AG09309 (cell line): ENCODE measurements around the gene CASP2.
A peak's percentile ranks its signal among the peaks of the same experiment; 100 is the strongest.

ENCODE experiments used
- DNase-seq: peaks from one replicate; pipeline ENCODE4 v3.0.0-alpha.2; 2010; ENCODE audit warnings: low read depth
- H3K4me3 ChIP-seq: 2 replicates; pipeline ENCODE4 v1.5.1; 2011; ENCODE audit warnings: mild to moderate bottlenecking, low read depth, low read length, moderate library complexity; ENCODE audit not compliant: control insufficient read depth
- TF ChIP-seq, protein P1 (sequence below): IDR thresholded peaks from 2 replicates; pipeline ENCODE4 v1.5.1; 2011; ENCODE audit warnings: mild to moderate bottlenecking, low read depth, low read length, inconsistent platforms; ENCODE audit not compliant: insufficient read depth, control insufficient read depth; ENCODE audit errors: missing control alignments

The CASP2 gene

DNA sequence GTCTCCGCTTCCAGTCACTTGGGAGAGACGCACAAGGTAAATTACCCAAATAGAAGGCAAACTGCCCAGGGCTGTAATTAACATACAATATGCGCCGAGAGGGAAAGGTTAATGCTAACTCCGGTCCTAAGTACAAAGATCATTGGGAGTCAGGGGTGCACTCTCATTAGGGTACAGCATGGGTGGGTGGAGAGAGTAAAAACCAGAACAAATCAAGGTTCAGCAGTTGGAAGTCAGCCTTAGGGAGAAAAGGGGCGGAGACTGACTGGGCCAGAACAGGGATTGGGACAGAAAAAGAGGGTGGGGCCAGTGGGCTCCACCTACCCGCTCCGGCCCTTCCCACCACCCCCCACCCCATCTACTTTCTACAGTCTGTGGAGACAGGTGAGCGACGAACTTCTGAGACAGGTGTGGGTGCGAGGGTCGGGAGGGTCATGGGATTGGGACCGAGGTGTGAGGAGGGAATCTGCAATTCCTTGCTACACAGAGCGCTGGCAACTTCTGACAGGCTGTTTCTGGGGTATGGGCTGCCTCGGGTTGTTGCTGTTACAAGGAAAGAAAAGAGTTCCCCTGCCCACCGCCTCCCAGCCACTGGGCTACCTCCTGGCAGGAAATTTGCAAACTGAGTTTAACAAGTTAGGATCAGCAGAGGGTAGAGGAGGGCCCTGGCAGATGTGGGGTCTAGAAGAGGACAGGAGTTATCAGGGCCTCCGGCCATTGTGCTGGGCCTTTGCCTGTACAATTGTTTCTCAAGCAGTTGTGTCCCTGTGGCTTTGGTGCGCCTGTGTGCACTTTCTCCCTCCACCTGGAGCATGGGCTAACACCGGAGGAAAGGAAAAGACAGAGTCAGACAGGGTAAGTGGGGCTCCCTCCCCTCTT, 3.3 kb upstream of the CASP2 start, which contains the start of gene TMEM139:
TMEM139 (plus strand) TSS at position 368 of the 879 bp plus-strand sequence. CDS start 1,000 bp downstream, outside the sequence.
- DNase-seq: no peak
- H3K4me3 ChIP-seq: no peak within 1 kb of the TSS
- TF ChIP-seq, protein P1, sequence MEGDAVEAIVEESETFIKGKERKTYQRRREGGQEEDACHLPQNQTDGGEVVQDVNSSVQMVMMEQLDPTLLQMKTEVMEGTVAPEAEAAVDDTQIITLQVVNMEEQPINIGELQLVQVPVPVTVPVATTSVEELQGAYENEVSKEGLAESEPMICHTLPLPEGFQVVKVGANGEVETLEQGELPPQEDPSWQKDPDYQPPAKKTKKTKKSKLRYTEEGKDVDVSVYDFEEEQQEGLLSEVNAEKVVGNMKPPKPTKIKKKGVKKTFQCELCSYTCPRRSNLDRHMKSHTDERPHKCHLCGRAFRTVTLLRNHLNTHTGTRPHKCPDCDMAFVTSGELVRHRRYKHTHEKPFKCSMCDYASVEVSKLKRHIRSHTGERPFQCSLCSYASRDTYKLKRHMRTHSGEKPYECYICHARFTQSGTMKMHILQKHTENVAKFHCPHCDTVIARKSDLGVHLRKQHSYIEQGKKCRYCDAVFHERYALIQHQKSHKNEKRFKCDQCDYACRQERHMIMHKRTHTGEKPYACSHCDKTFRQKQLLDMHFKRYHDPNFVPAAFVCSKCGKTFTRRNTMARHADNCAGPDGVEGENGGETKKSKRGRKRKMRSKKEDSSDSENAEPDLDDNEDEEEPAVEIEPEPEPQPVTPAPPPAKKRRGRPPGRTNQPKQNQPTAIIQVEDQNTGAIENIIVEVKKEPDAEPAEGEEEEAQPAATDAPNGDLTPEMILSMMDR: no peak

DNA sequence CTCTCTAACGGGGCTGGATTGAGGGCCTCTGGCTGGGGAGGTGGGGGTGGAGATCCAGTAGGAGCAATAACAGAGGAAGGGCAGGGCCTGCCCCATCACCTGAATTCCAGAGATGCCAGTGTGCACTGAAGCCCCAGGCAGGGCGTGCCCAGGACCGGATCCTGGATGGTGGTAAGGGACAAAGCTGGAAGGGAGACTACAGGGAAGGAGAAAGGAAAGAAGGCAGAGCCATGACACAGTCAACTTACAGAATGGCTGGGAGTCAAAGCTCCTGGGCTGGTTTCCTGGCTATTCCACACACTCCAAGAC, 2.7 kb upstream of the CASP2 start:
- DNase-seq: no peak
- TF ChIP-seq, protein P1: no peak
- H3K4me3 ChIP-seq: no peak overlapping the region

DNA sequence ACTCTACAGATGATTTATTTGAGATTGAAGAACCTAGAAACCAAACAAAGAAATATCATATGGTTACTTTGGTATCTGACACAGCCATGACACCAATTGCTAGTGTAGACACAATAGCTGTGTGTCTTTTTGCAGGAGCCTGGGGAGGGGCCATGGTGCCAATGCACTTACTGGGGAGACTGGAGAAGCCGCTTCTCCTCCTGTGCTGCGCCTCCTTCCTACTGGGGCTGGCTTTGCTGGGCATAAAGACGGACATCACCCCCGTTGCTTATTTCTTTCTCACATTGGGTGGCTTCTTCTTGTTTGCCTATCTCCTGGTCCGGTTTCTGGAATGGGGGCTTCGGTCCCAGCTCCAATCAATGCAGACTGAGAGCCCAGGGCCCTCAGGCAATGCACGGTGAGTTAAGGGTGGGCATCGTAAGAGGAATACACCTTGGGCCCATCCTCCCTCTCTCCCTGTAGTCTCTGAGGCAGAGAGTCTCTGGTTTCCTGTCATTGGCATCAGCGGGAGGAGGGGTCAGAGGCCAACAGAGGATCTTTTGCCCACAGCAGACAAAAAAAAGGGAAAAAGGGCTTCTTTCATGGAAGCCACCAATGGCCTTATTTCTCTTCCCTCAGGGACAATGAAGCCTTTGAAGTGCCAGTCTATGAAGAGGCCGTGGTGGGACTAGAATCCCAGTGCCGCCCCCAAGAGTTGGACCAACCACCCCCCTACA, 2.2 kb upstream of the CASP2 start:
- H3K4me3 ChIP-seq: no peak overlapping the region
- TF ChIP-seq, protein P1: no peak

DNA sequence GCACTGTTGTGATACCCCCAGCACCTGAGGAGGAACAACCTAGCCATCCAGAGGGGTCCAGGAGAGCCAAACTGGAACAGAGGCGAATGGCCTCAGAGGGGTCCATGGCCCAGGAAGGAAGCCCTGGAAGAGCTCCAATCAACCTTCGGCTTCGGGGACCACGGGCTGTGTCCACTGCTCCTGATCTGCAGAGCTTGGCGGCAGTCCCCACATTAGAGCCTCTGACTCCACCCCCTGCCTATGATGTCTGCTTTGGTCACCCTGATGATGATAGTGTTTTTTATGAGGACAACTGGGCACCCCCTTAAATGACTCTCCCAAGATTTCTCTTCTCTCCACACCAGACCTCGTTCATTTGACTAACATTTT, 1.6 kb upstream of the CASP2 start:
- no peak overlapping the region for H3K4me3 ChIP-seq
- DNase-seq: no peak
- TF ChIP-seq, protein P1: no peak

More for the DNA sequence above, 2.2 kb upstream of the CASP2 start:
- no peak for DNase-seq

DNA sequence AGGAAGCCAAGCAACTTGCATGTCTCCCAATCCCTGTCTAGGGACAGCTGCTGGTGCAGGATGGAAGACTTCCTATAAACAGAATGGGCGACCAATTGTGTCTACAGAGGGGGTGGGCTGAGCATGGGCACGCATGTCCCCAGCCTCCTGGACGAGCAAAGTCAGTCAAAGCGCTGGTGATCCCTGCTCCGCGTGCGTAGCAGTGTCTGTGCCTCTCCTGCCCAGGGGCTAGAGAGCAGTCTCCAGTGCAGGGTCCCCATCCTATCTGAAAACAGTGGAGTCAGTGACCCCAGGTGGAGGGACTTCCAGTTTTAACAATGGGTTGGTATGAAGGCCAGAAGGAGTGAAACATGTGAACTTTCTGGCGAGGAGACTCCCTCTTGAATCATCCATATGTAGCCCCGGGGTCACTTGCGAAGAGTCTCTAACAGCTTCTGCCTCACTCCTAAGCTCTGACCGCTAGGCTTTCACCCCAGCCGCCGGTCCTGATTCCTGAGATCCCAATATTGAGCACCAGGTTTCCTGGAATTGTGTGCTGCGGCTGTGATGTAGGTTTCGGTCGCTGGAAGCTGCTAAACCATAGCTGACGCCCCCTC, 714 bp upstream of the CASP2 start:
- H3K4me3 ChIP-seq: peak overlapping the region; percentile 38
- DNase-seq: no peak
- TF ChIP-seq, protein P1: no peak

DNA sequence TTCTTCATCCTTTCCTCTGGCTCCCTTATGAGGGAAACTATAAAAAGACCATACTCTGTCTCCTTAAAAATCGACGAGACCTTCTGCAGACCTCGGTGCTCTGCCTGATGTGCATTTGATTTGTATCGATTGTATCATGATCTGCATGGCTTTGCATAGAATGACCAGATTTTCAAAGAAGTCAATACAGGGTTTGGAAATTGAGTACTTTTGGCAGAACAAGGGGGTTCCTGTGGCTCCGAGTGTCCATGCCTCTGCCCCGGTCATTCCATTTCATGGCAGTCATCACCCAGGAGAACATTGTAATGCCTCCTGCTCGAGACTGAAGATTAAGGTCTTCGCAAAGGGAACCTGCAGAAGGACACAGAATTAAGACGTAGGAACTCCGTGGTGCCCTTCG, 685 bp downstream of the CASP2 start:
- no peak for DNase-seq
- peak overlapping the region; percentile 57 for H3K4me3 ChIP-seq
- TF ChIP-seq, protein P1: no peak
